ENCODE measurements around the gene OR6J1.
"Not testable (repeated sequence)": the region's sequence is repeated elsewhere in the genome, so short reads cannot be mapped to it uniquely, and the experiment has no call there.

Gene OR6J1

GRCh38 chr14:22601456-22601855, 42.7 kb downstream of the OR6J1 start:
- DNase-seq: no peak

DNA sequence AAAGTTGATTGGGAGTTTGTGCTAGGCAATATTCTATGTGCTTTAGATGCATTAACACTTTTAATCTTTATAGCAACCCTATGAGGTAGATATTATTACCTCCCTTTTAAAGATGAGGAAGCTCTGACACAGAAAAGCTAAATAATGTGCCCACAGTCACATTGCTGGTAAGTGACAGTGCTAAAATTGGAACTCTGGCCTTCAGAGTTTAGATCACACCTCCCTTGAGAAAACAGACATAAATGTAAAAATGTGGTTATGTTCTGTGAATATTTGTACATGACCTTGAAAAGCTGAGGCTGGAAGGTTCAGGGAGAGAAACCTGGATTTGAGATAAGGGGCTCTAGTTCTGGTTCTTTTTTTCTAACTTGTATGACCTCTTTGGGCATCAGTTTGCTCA, 44.1 kb downstream of the OR6J1 start:
- no peak for DNase-seq

DNA sequence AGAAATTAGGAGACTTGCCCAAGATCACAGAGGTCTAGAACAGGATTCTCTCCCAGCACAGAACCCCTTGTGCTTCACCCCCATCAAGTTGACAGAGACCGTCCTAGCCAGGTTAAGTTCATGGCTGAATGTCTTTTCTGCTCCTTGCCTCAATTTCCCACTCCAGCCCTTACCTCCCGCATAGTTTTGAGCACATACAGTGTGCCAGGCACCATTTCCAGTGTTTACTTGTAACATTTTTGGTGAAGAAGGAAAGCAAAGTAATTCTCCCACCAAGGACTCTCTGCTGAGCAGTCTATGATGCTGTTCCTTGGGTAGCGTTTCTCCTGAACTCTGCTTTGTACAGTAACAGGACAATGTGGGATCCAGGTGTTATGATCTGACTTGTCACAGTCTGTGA, 44.8 kb downstream of the OR6J1 start:
- no peak for DNase-seq

DNA sequence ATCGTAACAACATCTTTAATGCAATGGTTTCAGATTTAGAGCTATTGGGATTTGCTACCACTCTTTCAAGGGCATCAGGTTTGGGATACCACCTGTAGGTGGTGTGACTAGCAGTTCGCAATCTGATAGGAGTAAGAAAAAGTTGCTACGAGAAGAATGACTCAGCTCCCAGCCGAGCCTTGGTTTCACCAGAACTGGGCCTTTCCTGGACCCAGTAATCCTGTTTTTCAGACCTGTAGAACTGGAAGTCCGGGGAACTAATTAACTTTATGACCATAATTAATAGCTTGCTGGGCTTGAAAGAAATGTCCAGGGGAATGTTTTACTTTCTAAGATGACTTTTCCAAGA, 45.3 kb downstream of the OR6J1 start:
- peak in 1 of 2 experiments; percentile 54 for DNase-seq

- DNase-seq: peak; percentile 41 to 65
Measured at GRCh38 chr14:22598099-22598895, 45.9 kb downstream of the OR6J1 start, which contains the start of gene ABHD4. Gene ABHD4, plus strand, starts transcription at chr14:22598300. Its CDS starts 7 bp downstream, at chr14:22598307.

GRCh38 chr14:22597771-22598098, 46.4 kb downstream of the OR6J1 start:
- no peak for DNase-seq

GRCh38 chr14:22597265-22597664, 46.9 kb downstream of the OR6J1 start:
- no peak for DNase-seq

- DNase-seq: no peak
Measured at GRCh38 chr14:22596354-22596879, 47.7 kb downstream of the OR6J1 start.

GRCh38 chr14:22594156-22594716, 49.9 kb downstream of the OR6J1 start:
- DNase-seq: no peak

GRCh38 chr14:22593601-22594000, 50.6 kb downstream of the OR6J1 start:
- no peak for DNase-seq

DNA sequence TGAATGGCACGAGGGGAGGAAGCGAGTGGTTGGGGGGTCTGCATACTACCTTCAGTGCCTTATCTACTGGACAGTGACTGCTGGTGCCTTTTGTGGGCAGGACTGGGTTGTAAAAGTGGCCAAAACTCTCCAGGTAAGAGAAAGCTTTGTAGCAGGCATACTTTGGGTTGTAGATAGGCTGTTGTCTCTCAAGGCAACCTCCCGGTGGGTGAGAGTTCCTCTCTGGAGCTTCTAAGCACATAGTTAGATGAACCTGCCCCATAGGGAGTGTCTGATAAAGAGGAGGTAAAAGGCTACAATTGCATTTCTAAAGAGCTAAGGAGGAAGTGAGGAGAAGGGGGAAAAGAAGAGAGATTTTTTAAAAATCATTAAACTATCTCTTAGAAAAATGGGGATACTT, 51.0 kb downstream of the OR6J1 start:
- no peak for DNase-seq

DNA sequence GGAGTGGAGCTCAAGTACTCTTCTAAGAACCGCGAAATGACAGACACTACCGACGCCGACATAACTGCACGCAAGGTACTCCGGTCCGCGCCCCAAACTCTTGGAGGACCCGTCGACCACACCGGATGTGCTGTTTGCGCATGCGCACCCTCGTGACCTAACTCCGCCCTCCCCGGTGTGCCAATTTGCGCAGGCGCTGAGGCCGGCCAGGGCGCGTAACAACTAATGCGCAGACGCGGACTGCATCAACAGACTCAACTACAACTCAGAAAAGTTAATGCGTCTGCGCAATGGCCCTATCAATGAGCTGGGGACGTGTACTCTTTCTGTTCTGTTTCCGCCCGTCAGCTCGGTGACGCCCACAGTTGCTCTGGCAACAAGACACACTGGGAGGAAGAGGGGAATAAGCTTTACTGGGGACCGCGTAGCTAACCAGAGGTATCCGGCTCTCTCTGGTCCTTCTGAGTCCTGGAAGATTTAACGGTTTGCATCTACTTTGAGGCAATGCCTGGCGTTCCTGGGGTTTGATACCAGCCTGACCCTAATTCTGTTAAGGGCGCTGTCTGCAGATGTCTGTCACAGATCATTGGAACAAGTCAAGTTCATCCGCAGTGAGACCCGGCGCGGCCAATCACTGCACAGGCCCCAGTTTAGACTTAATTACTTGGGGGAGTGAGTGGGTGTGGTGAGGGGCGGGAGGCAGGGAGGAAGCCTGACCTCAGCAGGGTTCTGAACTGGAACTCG, 54.9 kb downstream of the OR6J1 start, which contains the start of gene DAD1:
DAD1 (minus strand) TSS at position 129 of the 744 bp plus-strand sequence; CDS start at position 62, 67 bp downstream.
- DNase-seq: peak; percentile 100

DNA sequence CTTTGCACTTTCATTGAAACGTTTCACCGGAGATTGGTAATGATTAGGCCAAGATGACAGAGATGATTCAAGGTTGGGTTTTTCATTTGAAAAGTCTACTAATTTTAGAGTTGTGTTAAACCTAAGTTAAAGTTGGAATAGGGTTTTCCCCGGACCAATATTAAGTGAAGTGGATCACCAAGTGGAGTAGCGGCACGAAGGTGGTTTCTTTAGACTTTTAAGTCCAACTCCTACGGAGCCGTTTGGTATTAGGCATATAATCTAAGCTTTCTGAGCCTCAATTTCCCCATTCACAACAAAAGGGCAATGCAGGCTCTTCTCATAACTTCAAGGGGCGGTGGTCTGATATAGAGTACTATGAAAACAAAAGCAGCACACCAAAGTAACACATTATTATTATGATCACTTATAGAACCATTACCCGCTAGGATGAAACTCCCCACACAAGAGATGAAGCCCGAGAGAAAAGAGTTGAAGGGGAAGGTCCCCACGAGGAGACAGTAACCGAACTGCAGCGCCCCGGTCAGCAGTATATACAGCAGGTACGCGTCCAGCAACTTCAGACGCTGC, 55.5 kb downstream of the OR6J1 start:
- no peak for DNase-seq

DNA sequence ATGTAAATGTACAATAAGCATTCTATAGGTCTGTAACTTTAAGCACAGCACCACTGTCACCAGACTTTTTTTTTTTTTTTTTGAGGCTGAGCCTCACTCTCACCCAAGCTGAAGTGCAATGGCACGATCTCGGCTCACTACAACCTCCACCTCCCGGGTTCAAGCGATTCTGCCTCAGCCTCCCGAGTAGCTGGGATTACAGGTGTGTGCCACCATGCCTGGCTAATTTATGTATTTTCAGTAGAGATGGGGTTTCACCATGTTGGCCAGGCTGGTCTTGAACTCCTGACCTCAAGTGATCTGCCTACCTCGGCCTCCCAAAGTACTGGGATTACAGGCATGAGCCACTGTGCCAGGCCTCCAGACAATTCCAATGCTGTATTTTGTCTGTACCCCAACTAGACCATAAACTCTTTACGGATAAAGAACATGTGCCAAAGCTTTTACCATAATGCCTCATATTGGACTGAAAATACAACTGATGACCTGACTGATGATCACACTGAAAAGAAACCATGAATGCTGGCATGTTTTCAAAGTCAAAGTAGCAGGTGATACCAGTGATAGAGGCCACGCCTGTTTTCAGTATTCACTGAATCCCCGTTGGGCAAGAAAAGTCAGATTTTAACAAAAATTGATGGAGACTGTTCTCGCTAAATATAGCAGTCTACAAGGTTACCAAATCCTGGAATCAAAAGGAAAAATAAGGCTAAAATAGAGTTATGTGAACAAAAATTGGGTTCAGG, 56.3 kb downstream of the OR6J1 start:
- DNase-seq: not testable (repeated sequence)

DNA sequence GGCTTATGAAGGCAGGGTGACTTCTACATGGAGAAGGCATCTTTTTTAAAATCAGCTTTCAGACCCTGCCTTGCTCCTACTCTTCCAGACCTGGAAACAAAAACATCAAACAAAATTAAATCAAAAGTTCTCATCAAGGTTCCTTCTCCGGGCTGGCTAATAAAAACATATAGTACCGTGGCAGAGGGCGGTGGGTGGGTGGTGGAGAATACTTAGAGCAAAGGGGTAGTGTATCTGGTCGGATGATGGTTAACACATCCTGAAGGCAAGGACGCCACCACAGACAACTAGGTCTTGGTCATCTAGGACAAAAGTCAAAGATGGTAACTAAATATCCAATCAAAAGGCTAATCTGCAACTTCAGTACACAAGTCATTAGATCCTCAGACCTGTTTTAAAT, 56.9 kb downstream of the OR6J1 start:
- no peak for DNase-seq

DNA sequence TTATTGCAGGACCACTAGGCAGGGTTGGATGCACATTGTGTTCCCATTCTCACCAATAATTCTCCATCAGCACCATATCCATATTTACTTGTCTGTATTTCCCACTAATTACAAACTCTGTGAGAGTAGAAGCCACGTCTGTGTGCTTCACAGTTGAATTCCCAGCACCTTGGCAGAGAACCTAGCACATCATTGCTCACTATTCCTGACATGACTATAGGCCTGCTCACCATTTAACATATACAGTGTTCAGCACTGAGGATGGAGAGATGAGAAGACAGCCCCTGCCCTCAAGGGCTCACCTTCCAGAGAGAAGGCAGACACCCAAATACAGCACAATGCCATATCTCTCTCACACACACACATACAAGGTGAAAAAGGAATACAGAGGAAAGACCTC, 60.2 kb downstream of the OR6J1 start:
- no peak for DNase-seq
